Mononuclear cell (primary cell): ENCODE data around the gene NEDD4L. TPM values are rescaled to one million over a fixed set of nuclear protein-coding genes. Genes with fewer than 3 reads are reported as not detected.

Experiments used
- H3K27me3 ChIP-seq: 2 replicates; pipeline ENCODE4 v1.6.0; 2011; ENCODE audit warnings: low read length, control low read depth; ENCODE audit not compliant: insufficient read depth
- H3K4me1 ChIP-seq: 2 replicates; pipeline ENCODE4 v1.5.1; 2011; ENCODE audit warnings: mild to moderate bottlenecking, low read length, control low read depth; ENCODE audit not compliant: insufficient read depth
- H3K4me3 ChIP-seq: 2 replicates; pipeline ENCODE4 v1.5.1; 2011; ENCODE audit warnings: mild to moderate bottlenecking, low read length, moderate library complexity
- H3K9me3 ChIP-seq: 2 replicates; pipeline ENCODE4 v1.5.1; 2011; ENCODE audit warnings: low read depth, mild to moderate bottlenecking, control low read depth, low read length
- total RNA-seq: library from RNA; depleted of rRNA; stranded (reverse); fragments of >200 nt; gene quantifications from one replicate; pipeline ENCODE4 v1.2.3, GENCODE V29; 2012

The NEDD4L gene
- total RNA-seq, 1 donor: 8.7 TPM

DNA sequence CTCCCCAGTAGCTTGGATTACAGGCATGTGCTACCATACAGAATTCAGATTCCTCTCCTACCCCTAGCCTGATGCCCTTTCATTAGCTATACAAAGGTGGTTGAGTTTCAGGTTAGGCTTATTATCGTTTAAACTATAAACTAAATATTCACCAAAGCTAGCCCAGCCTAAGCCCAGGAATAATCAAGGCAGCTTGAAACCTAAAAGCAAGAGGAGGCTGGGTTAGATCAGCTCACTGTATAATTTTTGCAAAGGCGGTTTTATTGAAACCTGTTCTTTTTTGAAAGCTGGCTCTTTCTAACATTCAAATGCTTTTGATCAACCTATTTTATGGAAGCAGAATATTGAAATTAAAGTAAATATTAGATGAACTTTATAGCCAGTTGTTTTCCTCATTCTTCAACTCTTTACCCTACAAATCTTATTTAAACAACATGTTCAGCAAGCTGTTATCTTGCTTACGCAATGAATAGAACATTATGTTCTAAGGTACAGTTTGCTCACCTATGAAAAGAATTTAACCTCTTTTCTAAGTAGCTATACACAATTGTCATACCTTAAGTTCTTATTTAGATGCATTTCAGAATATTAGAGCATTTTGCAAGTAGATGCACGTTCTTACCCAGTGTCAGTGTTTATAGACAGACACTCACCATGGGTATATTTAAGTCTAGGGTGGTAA lies 241.6 kb downstream of the NEDD4L start:
- H3K4me1 ChIP-seq: no peaks in the 10 kb centered on the region
- H3K4me3 ChIP-seq: no peak overlapping the region
- H3K27me3 ChIP-seq: no peaks in the 10 kb centered on the region
- no peaks in the 10 kb centered on the region for H3K9me3 ChIP-seq

- no peak overlapping the region for H3K4me3 ChIP-seq
- H3K4me1 ChIP-seq: no peaks in the 10 kb centered on the region
- no peaks in the 10 kb centered on the region for H3K27me3 ChIP-seq
- H3K9me3 ChIP-seq: no peaks in the 10 kb centered on the region
Observed at GRCh38 chr18:58286632-58287352, 242.8 kb downstream of the NEDD4L start.

GRCh38 chr18:58287353-58288274 lies 243.6 kb downstream of the NEDD4L start:
- Histone ChIP-seq H3K27me3 (no peaks in the 10 kb centered on the region), H3K4me3 (no peak overlapping the region), H3K4me1 (no peaks in the 10 kb centered on the region), H3K9me3 (no peaks in the 10 kb centered on the region)

- no peaks in the 10 kb centered on the region for H3K27me3 ChIP-seq
- H3K4me3 ChIP-seq: no peak overlapping the region
- no peaks in the 10 kb centered on the region for H3K4me1 ChIP-seq
- no peaks in the 10 kb centered on the region for H3K9me3 ChIP-seq
Observed at GRCh38 chr18:58288921-58289797, 245.1 kb downstream of the NEDD4L start.

DNA sequence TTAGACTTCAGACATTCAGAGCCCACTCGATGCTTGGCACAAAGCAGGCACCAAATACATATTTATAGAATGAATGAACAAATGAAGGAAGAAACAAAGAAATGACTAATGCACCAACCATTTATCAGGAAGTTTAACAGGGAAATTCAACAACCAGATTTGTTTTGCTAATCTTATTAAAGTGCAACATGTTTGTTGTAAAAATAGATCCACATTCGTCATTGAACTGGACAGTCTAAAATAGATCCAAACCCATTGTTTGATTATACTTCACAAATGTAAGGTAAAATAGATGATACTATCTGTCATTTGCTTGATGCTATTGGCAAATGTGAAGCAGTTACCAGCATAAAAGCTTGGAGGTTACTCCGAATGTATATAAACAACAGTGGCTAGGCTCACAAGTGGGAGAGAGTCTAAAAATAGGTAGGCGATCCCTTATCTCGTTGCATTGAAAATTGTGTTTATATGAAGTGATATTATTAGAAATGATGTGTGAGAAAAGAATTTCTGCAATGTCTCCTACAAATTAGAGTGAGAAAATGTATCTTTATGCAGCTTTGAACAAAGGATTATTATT lies 246.2 kb downstream of the NEDD4L start:
- H3K4me3 ChIP-seq: no peak overlapping the region
- no peaks in the 10 kb centered on the region for H3K4me1 ChIP-seq
- no peaks in the 10 kb centered on the region for H3K27me3 ChIP-seq
- no peaks in the 10 kb centered on the region for H3K9me3 ChIP-seq

DNA sequence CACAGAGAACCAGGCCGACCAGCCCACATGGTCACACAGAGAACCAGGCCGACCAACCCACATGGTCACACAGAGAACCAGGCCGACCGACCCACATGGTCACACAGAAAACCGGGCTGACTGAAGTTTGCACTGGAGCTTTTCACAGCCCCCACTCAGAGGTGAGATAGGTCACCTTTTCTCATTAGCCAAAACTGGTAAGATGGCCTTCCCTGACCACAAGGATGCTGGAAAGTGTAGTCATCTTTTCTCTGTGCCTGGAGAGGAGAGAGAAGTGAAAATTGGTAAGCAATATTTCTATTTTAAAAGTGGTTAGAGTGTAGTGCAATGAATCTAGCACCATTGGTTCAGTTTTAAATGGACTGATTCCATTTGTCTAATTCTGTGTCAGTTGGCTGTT lies 247.1 kb downstream of the NEDD4L start:
- no peaks in the 10 kb centered on the region for H3K9me3 ChIP-seq
- H3K4me3 ChIP-seq: no peak overlapping the region
- no peaks in the 10 kb centered on the region for H3K27me3 ChIP-seq
- no peaks in the 10 kb centered on the region for H3K4me1 ChIP-seq

- H3K4me1 ChIP-seq: no peaks in the 10 kb centered on the region
- H3K27me3 ChIP-seq: no peaks in the 10 kb centered on the region
- no peaks in the 10 kb centered on the region for H3K9me3 ChIP-seq
- H3K4me3 ChIP-seq: no peak overlapping the region
Observed at GRCh38 chr18:58292638-58293037, 248.6 kb downstream of the NEDD4L start.

DNA sequence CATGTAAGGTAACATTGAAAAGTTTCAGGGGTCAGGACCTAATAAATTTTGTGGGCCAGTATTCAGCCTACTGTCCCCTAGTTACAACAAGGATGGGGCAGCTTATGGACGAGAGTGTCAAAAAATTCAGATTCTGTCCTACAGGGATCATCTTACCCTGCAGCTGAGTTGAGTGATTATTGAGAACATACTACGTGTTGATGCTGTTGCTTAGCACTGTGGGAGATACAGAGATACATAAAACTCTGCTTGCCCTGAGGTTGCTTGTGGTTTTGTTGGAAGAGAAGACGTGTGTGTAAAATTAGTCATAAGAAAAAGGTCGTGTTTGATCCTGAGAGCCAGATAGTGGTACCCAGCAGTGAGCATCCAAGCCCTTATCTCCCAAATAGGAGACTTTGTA lies 253.2 kb downstream of the NEDD4L start:
- no peaks in the 10 kb centered on the region for H3K4me1 ChIP-seq
- no peak overlapping the region for H3K4me3 ChIP-seq
- no peaks in the 10 kb centered on the region for H3K27me3 ChIP-seq
- H3K9me3 ChIP-seq: no peaks in the 10 kb centered on the region

DNA sequence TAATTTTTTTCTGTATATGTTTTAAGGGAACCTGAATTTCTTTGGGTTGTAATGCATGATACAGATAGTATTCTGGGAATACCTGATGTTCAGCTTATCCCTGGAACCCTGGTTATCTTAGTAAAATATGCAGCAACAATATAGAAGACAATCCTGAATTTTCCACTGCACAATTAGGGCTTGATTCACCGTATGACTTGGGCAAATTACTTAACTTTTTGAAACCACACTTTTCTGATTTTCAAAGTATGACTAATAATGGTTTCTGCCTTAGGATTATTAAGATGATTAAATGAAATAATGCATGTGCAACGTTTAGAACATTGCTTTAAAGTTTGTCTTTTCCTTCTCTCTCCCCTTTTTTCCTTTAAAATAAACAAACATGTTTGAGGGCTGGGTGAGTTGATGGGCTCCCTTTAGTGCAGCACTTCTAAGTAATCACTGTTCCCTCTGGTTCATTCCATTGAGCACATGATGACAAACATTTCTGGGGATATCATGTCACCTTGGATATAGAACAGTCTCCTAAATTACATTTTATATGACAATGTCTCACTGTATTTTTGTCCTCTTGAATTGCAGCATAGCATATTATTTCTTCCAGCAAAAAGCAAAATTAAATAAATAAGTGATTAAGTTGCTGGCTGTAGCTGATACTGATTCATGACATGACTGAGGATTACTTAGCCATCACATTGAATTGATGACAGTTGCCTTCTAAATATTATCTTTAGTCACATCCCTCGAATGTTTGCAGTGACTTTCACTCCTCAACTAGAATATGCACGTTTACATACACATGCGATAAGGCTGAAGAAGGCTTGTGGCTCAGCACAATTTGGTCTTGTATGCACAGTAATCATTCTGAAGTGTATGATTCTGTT lies 254.5 kb downstream of the NEDD4L start:
- no peak overlapping the region for H3K4me3 ChIP-seq
- H3K27me3 ChIP-seq: no peaks in the 10 kb centered on the region
- no peaks in the 10 kb centered on the region for H3K4me1 ChIP-seq
- H3K9me3 ChIP-seq: no peaks in the 10 kb centered on the region

DNA sequence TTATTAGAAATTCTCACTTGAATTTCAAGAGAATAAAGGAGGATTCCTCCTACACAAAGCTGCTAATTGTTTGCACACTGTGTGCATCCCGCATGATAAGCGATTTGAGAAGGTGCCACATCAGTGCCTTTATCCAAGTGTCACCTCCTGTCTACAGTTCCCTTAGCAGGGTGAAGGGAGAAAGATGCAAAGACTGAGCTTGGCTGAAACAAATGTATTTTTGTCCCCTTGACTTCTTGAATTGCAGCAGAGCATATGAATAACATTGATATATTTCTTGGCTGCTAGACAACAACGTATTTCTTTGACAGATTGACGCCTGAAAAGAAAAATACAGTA lies 255.1 kb downstream of the NEDD4L start:
- H3K4me1 ChIP-seq: no peaks in the 10 kb centered on the region
- no peak overlapping the region for H3K4me3 ChIP-seq
- no peaks in the 10 kb centered on the region for H3K9me3 ChIP-seq
- no peaks in the 10 kb centered on the region for H3K27me3 ChIP-seq

DNA sequence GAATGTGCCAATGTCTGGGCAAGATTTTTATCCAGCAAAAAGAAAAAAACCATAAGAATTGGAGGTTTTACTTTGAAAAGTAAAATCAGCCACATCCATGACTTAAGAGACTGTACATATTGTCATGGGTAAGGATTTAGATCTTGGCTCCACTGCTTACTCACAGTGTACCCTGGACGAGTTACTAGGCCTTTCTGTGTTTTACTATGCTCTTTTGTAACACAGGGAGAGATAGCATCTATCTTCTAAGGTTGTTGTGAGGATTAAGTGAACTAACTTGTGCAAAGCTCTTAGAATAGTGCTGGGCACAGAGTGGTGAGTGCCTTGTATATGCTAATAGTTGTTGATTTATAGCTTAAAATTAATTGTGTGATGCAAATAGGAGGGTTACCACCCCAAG lies 255.9 kb downstream of the NEDD4L start:
- H3K4me3 ChIP-seq: no peak overlapping the region

DNA sequence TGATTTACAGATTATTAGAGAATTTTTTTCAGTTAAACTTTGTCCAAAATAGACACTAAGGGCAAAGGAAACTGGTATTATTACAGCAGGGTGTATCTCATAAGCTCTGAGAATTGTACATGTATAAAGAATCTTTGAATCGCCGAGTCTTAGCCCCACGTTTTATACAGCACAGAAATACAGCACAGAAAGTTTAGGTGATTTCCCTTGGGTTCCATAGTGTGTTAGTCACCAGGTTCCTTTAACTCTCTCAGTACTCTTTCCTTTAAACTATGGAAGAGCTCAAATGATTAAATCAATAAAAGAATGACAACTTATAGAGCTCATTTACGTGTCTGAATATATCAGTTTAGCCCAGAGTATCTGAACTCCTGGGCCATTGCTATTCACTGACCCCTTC lies 256.8 kb downstream of the NEDD4L start:
- H3K9me3 ChIP-seq: no peaks in the 10 kb centered on the region
- H3K4me3 ChIP-seq: no peak overlapping the region
- H3K4me1 ChIP-seq: no peaks in the 10 kb centered on the region
- no peaks in the 10 kb centered on the region for H3K27me3 ChIP-seq

More for the DNA sequence above, 255.9 kb downstream of the NEDD4L start:
- H3K9me3 ChIP-seq: no peaks in the 10 kb centered on the region
- no peaks in the 10 kb centered on the region for H3K27me3 ChIP-seq
- H3K4me1 ChIP-seq: no peaks in the 10 kb centered on the region

GRCh38 chr18:58302811-58303210 lies 258.8 kb downstream of the NEDD4L start:
- no peaks in the 10 kb centered on the region for H3K4me1 ChIP-seq
- H3K4me3 ChIP-seq: no peak overlapping the region
- no peaks in the 10 kb centered on the region for H3K9me3 ChIP-seq
- H3K27me3 ChIP-seq: no peaks in the 10 kb centered on the region
